ENCODE data around the gene PIAS3. TPM values are rescaled to one million over a fixed set of nuclear protein-coding genes. Genes with fewer than 3 reads are reported as not detected.
A peak's percentile ranks its signal among the peaks of the same experiment; 100 is the strongest.

PIAS3 gene
- total and polyA plus RNA-seq, 11 donors: 14.2 to 31.0 (median 15.6) TPM

DNA sequence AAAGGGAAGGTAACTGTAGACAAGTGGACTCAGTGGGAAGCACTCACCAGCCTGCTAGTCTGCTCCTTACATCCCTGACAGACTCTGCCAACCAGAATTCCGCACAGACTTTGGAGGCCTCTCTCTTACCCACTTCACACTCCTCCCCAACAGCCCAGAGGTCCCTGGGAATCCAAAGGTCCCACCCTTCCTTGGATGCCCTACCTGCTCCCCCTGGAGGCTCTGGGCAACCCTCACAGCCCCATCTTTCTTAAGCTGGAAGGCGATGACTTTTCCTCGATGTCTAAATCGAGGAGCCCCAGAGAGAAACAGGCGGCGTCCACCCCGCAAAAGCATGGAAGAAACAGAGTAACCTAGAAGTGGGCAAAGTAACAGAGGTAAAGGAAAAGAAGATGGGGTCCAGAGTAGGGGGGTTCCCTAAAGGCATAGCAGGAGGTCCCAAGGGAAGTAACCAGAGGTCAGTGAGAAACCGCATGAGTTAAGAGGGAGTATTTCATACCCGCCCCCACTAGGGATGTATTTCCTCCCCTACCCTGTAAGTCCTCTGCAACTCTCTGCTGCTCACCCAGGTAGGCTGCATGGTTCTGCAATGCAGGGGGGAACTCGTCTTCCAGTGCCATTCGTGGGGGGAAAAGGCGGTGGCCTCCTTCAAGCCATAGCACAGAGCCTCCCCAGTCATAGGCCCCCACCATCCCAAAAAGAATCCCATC is 42.6 kb upstream of the PIAS3 start:
- TF ChIP-seq, protein P1, sequence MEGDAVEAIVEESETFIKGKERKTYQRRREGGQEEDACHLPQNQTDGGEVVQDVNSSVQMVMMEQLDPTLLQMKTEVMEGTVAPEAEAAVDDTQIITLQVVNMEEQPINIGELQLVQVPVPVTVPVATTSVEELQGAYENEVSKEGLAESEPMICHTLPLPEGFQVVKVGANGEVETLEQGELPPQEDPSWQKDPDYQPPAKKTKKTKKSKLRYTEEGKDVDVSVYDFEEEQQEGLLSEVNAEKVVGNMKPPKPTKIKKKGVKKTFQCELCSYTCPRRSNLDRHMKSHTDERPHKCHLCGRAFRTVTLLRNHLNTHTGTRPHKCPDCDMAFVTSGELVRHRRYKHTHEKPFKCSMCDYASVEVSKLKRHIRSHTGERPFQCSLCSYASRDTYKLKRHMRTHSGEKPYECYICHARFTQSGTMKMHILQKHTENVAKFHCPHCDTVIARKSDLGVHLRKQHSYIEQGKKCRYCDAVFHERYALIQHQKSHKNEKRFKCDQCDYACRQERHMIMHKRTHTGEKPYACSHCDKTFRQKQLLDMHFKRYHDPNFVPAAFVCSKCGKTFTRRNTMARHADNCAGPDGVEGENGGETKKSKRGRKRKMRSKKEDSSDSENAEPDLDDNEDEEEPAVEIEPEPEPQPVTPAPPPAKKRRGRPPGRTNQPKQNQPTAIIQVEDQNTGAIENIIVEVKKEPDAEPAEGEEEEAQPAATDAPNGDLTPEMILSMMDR (IDR thresholded peaks at IDR 0.05): no peak
- no peak for TF ChIP-seq POLR2A (IDR thresholded peaks at IDR 0.05)
- intact Hi-C loops (cut with DNase I): no loop called here
- Histone ChIP-seq H3K9me3 (no peaks in the 10 kb centered on the region), H3K27me3 (no peaks in the 10 kb centered on the region), H3K27ac (no peak overlapping the region), H3K4me3 (no peak overlapping the region), H3K36me3 (peaks cover 0 to 16% (median 0%) of the 10 kb centered on the region in 9 donors), H3K4me1 (no peaks in the 10 kb centered on the region)
- no peak for DNase-seq
- WGBS, 4 donors: 81 to 89% (median 88%) methylated on average over 12 of the region's 12 CpGs
- peak in 1 of 4 donors; percentile 10 for ATAC-seq

DNA sequence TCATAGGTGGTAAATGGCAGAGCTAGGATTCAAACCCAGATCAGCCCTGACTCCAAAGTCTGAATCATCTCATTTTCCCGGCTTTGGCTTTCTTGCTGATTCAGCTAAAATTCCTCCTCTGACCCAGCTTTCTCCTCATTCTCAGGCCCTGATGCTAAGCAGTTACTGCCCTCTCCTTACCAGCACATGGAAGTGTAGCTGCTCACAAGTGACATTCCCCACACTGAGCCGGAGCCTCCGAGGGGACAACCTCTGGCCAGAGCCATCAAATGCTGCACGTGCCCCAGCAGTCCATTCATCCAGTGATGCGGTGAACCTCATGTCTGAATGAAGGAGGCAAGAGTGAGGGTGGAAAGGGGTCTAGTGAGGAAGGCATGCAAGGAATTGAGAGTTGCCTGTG is 39.9 kb upstream of the PIAS3 start:
- Histone ChIP-seq H3K27ac (no peak overlapping the region), H3K27me3 (no peaks in the 10 kb centered on the region), H3K9me3 (no peaks in the 10 kb centered on the region), H3K4me1 (no peaks in the 10 kb centered on the region), H3K36me3 (peaks cover 0 to 16% (median 0%) of the 10 kb centered on the region in 9 donors), H3K4me3 (no peak overlapping the region)
- no peak for DNase-seq
- WGBS, 4 donors: 84 to 91% (median 89%) methylated on average over 5 of the region's 5 CpGs
- intact Hi-C loops (cut with DNase I): loop anchor here in 3 of 10 donors (5.0 to 10.0 kb wide), 2 partner anchors 114 to 116 kb away; no protein-coding TSS in a partner anchor
- TF ChIP-seq, protein P1 (IDR thresholded peaks at IDR 0.05): no peak
- no peak for TF ChIP-seq POLR2A (IDR thresholded peaks at IDR 0.05)
- no peak for ATAC-seq

DNA sequence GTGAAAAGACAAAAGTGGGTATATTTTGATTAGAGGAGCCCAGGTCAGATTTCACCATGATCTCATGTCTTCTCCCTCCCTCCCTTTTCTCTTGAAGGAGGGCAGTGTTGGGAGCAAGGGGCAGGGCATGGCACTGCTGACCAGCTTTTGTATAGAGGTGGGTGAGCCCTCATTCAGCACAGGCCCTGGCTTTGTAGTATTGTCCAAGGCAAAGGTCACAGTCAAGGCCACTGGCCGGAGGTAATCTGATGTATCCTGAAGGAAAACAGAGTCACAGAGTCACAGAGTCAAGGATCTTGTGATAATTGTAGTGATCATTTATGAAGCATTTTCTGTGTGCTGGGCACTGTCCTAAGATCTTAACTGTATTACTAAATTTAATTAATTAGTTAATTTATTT is 39.1 kb upstream of the PIAS3 start:
- Histone ChIP-seq H3K27ac (no peak overlapping the region), H3K27me3 (no peaks in the 10 kb centered on the region), H3K36me3 (peaks cover 0 to 16% (median 0%) of the 10 kb centered on the region in 9 donors), H3K4me1 (peaks cover 0 to 4% (median 2%) of the 10 kb centered on the region in 12 donors), H3K9me3 (no peaks in the 10 kb centered on the region), H3K4me3 (no peak overlapping the region)
- 90 to 100% (median 93%) methylated on average over 1 of the region's 1 CpG for WGBS, 4 donors
- no peak for TF ChIP-seq POLR2A (IDR thresholded peaks at IDR 0.05)
- TF ChIP-seq, protein P1 (IDR thresholded peaks at IDR 0.05): no peak
- intact Hi-C loops (cut with DNase I): loop anchor here in 3 of 10 donors (5.0 to 10.0 kb wide), 2 partner anchors 114 to 117 kb away; no protein-coding TSS in a partner anchor
- no peak for DNase-seq
- ATAC-seq: no peak

DNA sequence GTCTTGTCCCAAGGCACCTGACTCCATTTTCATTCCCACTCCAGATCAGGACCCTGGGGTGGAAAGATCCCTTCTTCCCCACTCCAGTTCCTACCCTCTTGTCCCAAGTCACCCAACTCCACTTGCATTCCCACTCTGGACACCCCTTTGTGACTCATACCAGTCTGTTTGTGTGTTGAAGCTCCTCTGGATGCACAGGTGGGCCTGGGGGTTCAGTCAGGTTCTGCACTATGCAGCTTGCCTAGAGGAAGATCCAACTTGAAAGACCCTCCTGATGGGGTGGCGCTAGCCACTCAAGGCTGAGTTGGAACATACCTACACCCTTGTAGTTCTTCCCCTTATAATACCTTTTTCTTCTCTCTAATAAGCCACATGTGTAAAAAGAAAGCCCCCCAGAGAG is 36.6 kb upstream of the PIAS3 start:
- Histone ChIP-seq H3K4me3 (no peak overlapping the region), H3K36me3 (peaks cover 0 to 9% (median 0%) of the 10 kb centered on the region in 9 donors), H3K9me3 (no peaks in the 10 kb centered on the region), H3K4me1 (peaks cover 3 to 27% (median 23%) of the 10 kb centered on the region in 12 donors), H3K27ac (no peak overlapping the region), H3K27me3 (no peaks in the 10 kb centered on the region)
- WGBS, 4 donors: 95 to 100% (median 98%) methylated on average over 1 of the region's 1 CpG
- intact Hi-C loops (cut with DNase I): loop anchor here in 3 of 10 donors (5.0 to 10.0 kb wide), 2 partner anchors 117 to 119 kb away; no protein-coding TSS in a partner anchor
- TF ChIP-seq, protein P1 (IDR thresholded peaks at IDR 0.05): no peak
- TF ChIP-seq POLR2A (IDR thresholded peaks at IDR 0.05): no peak
- ATAC-seq: no peak
- DNase-seq: no peak
